Activated CD8-positive, alpha-beta memory T cell treated with anti-CD3 and anti-CD28 coated beads, Interleukin-2, amount 50 U/mL, for 1 hour (primary cell): ENCODE measurements around the gene ANKMY1.
"Not testable (repeated sequence)": the region's sequence is repeated elsewhere in the genome, so short reads cannot be mapped to it uniquely, and the experiment has no call there.

Experiments used
- DNase-seq: peaks from one replicate; pipeline ENCODE4 v3.0.0-alpha.2; 2020; ENCODE audit errors: extremely low read depth

Gene ANKMY1

DNA sequence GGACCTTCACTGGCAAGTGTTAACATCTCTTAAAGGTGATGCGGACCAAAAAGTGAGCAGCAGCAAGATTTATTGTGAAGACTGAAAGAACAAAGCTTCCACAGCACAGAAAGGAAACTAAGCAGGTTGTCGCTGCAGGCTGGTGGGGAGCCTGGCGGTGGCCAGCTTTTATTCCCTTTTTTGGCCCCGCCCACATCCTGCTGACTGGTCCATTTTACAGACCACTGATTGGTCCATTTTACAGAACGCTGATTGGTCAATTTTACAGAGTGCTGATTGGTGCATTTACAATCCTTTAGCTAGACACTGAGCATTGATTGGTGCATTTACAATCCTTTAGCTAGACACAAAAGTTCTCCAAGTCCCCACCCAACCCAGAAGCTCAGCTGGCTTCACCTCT lies 35.9 kb downstream of the ANKMY1 start:
- not testable (repeated sequence) for DNase-seq

GRCh38 chr2:240520974-240521350 lies 36.8 kb downstream of the ANKMY1 start:
- no peak for DNase-seq

GRCh38 chr2:240520130-240520973 lies 37.4 kb downstream of the ANKMY1 start:
- no peak for DNase-seq

DNA sequence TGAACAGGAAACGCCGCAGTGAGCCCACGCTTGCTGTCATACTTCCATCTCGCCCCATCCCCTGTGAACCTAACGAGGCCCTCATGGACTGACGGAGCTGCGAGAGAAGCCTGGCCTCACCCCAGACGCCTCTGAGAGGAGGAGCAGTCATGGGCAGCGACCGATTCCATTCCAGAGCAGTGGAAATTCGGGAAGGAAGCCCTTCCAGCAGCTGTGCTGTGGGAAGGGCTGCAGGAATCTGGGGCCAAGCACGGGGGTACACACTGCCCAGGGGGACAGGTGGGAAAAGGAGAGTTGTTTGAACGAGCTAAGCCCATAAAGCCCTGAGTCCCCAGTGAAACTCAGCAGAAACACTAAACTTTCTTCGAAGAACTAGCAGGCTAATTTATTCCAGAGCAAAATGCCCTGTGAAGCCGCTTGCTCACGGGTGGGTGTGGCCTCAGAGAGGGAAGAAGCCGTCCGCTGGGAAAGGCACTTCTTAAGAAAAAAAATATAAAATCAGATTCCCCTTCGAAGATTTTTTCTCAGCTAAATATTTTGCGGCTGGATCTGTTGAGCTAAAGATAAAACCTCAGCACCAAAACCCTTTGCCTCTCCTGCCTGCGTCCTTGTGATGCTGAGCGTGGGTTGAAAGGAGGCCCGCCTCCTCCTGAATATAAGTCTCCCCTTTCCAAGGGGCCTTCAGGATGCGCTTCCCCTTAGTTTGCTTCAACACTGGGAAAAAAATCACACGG lies 38.2 kb downstream of the ANKMY1 start:
- DNase-seq, result no peak

- DNase-seq, result no peak
These were observed 38.8 kb downstream of the ANKMY1 start for GRCh38 chr2:240518981-240519380.

DNA sequence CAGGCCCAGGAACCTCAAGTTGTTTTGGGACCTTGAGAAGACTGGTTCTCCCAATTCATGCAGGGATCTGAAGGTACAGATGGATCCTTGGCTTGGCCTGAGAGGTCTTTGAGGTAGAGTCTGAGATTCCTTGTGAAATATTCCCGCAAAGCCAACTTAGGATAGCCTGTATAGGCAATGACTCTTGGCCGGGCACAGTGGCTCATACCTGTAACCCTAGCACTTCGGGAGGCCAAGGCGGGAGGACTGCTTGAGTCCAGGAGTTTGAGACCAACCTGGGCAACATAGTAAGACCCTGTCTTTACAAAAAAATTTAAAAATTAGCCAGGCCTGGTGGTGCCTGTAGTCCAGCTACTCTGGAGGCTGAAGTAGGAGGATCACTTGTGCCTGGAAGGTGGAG lies 40.4 kb downstream of the ANKMY1 start:
- no peak for DNase-seq

GRCh38 chr2:240514631-240515030 lies 43.2 kb downstream of the ANKMY1 start:
- no peak for DNase-seq

GRCh38 chr2:240513549-240514287 lies 44.1 kb downstream of the ANKMY1 start:
- DNase-seq, result peak; percentile 46

- DNase-seq, result no peak
These were observed 44.9 kb downstream of the ANKMY1 start for GRCh38 chr2:240512666-240513535.

- DNase-seq, result no peak
These were observed 45.7 kb downstream of the ANKMY1 start for GRCh38 chr2:240512109-240512485.

DNA sequence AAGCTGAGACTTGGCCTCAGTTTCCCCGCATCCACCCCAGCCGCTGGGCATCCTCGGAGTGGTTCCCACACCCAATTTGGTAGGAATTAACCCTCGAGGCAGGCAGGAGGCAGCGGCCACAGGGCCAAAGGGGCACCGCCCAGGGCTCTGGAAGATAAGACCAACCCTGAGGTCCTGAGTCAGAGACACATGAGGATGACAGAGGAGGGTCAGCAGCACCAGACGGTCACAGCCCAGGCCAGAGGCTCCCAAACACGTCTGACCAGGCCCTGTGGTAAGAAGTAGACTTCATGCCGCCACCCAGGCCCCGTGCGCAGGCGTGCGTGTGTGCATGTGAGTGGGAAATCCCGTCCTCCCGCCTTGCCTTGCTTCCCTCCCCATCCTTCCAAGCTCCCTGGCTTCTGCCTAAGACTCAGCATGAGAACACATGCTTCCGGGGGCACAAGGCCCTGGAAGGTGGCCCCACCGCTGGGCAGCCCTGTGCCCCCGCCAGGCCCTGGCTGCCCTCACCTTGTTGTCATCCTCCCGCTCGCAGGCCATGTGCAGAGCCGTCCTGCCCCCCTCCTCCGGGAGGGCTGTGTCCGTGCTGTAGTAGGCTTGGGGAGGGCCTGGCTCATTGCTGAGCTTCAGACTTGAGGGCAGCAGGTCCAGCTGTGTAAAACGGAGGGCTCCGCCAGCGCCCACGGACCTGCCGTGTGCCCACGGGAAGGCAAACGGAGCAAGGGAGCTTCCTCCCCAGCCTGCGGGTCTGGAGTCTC lies 46.3 kb downstream of the ANKMY1 start:
- no peak for DNase-seq

DNA sequence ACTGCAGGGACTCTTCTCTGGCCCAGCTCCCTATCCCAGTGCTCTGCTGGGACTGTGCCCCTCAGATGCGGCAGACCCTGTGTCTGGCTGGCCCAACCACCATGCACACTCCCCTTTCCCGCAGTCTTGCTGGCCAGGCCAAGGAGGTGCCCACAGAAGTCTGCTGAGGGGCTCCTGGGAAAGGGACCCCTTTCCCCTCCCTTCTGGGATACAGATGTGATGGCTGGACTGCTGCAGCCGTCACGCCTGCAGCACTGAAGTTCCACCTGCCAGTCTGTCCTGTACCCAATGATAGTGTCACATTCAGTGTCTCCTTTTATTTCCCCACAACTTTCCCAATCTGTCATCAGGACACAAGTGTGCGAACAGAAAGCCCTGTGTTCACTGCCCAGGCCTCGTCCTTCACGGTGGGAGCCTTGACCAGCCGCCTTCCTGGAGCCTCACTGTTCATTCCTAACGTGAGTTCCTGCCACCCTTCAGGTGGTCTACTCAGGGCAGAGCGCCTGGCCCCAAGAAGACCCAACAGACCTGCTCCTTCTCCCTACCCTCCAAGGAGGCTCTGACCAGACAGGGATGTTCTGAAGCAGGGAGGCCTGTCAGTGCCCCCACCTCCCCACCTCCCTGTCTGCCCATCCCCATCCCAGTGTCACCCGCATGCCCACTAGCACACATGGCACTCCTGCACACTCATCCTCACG lies 47.1 kb downstream of the ANKMY1 start:
- no peak for DNase-seq

- no peak for DNase-seq
These were observed 47.9 kb downstream of the ANKMY1 start for GRCh38 chr2:240509667-240510512.

- DNase-seq, result no peak
These were observed 48.8 kb downstream of the ANKMY1 start for GRCh38 chr2:240508832-240509545.

GRCh38 chr2:240507778-240508251 lies 50.0 kb downstream of the ANKMY1 start:
- no peak for DNase-seq

- DNase-seq, result no peak
These were observed 50.6 kb downstream of the ANKMY1 start for GRCh38 chr2:240507060-240507777.

DNA sequence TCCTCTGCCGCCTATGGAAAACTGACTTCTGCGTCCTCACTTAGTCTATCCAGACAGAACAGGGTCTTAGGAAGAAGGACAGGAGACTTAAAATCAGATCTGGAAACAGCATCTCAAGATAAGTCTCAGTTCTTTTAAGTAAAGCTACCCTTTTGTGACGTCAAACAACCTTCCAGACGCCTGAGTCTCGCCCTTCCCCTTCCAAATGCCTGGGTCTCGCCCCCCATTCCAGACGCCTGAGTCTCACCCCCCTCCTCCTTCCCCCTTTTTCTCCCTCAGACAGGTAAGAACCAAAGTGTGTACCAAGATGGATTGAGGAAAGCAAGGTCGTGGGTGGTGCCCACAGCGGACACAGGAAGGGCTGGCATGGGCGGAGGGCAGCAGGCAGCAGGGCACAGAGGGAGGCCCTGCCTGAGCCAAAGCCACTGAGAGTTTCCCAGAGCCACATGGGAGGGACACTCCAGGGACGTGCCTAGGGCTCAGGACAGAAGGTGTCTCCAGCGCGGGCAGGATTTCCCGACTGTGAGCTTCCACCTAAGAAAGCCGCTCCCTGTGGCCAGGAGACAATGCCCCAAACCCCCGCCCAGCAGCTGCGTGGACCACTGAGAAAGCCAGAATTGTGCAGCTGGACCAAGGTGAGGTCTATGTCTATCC lies 51.3 kb downstream of the ANKMY1 start:
- no peak for DNase-seq
